WTC11 (cell line): Measurements from ENCODE around the gene AGAP1.

Experiments
- CREM ChIP-seq: sonication (generic); formaldehyde crosslinking; IDR thresholded peaks from 2 replicates; pipeline ENCODE4 v1.8.1; 2022; ENCODE audit warnings: mild to moderate bottlenecking, missing genetic modification reagents, moderate library complexity
- FOXK1 ChIP-seq: sonication (generic); formaldehyde crosslinking; IDR thresholded peaks from 2 replicates; pipeline ENCODE4 v1.8.0; 2022; ENCODE audit warnings: mild to moderate bottlenecking, moderate library complexity, missing genetic modification reagents
- JUN ChIP-seq: sonication (generic); formaldehyde crosslinking; IDR thresholded peaks from 2 replicates; pipeline ENCODE4 v1.8.0; 2023; ENCODE audit warnings: mild to moderate bottlenecking, missing genetic modification reagents
- MAX ChIP-seq: sonication (generic); formaldehyde crosslinking; IDR thresholded peaks from 2 replicates; pipeline ENCODE4 v1.8.0; 2022; ENCODE audit warnings: mild to moderate bottlenecking, missing genetic modification reagents
- NFYB ChIP-seq: sonication (generic); formaldehyde crosslinking; conservative IDR thresholded peaks from 2 replicates; pipeline ENCODE4 v1.8.0; 2022; ENCODE audit warnings: low read depth, missing genetic modification reagents
- NR1H2 ChIP-seq: sonication (generic); formaldehyde crosslinking; IDR thresholded peaks from 2 replicates; pipeline ENCODE4 v1.9.0; 2021; ENCODE audit warnings: mild to moderate bottlenecking, moderate library complexity, missing genetic modification reagents
- OVOL2 ChIP-seq: fragments of 250-450 bp; sonication (Bioruptor Pico); IDR thresholded peaks from 2 replicates; pipeline ENCODE4 v1.9.0; 2021; ENCODE audit warnings: mild to moderate bottlenecking, borderline replicate concordance
- TEAD4 ChIP-seq: sonication (generic); formaldehyde crosslinking; IDR thresholded peaks from 2 replicates; pipeline ENCODE4 v1.8.0; 2022; ENCODE audit warnings: mild to moderate bottlenecking, missing genetic modification reagents
- USF1 ChIP-seq: sonication (generic); formaldehyde crosslinking; IDR thresholded peaks from 2 replicates; pipeline ENCODE4 v1.8.0; 2022; ENCODE audit warnings: mild to moderate bottlenecking, missing genetic modification reagents
- USF2 ChIP-seq: sonication (generic); formaldehyde crosslinking; IDR thresholded peaks from 2 replicates; pipeline ENCODE4 v1.8.1; 2023; ENCODE audit warnings: mild to moderate bottlenecking, missing genetic modification reagents, moderate library complexity
- ZNF121 ChIP-seq: sonication (generic); formaldehyde crosslinking; IDR thresholded peaks from 2 replicates; pipeline ENCODE4 v1.8.0; 2023; ENCODE audit warnings: missing genetic modification reagents
- TF ChIP-seq, protein P1 (sequence below): fragments of 200-600 bp; IDR thresholded peaks from 2 replicates; pipeline ENCODE4 v1.8.0; 2022; ENCODE audit warnings: antibody characterized with exemption
- TF ChIP-seq, protein P2 (sequence below): sonication (generic); formaldehyde crosslinking; IDR thresholded peaks from 2 replicates; pipeline ENCODE4 v1.8.1; 2023; ENCODE audit warnings: mild to moderate bottlenecking, missing genetic modification reagents, moderate library complexity
- TF ChIP-seq, protein P3 (sequence below): sonication (generic); formaldehyde crosslinking; IDR thresholded peaks from 2 replicates; pipeline ENCODE4 v1.8.1; 2022; ENCODE audit warnings: mild to moderate bottlenecking, moderate library complexity, missing genetic modification reagents

GRCh38 chr2:235978022-235978421, 484.2 kb downstream of the AGAP1 start:
- TF ChIP-seq USF1, result no peak
- TF ChIP-seq, protein P1, sequence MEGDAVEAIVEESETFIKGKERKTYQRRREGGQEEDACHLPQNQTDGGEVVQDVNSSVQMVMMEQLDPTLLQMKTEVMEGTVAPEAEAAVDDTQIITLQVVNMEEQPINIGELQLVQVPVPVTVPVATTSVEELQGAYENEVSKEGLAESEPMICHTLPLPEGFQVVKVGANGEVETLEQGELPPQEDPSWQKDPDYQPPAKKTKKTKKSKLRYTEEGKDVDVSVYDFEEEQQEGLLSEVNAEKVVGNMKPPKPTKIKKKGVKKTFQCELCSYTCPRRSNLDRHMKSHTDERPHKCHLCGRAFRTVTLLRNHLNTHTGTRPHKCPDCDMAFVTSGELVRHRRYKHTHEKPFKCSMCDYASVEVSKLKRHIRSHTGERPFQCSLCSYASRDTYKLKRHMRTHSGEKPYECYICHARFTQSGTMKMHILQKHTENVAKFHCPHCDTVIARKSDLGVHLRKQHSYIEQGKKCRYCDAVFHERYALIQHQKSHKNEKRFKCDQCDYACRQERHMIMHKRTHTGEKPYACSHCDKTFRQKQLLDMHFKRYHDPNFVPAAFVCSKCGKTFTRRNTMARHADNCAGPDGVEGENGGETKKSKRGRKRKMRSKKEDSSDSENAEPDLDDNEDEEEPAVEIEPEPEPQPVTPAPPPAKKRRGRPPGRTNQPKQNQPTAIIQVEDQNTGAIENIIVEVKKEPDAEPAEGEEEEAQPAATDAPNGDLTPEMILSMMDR, result no peak
- no peak for TF ChIP-seq CREM (CRISPR knock-in tag)
- TF ChIP-seq FOXK1 (CRISPR knock-in tag), result no peak
- TF ChIP-seq, protein P2, sequence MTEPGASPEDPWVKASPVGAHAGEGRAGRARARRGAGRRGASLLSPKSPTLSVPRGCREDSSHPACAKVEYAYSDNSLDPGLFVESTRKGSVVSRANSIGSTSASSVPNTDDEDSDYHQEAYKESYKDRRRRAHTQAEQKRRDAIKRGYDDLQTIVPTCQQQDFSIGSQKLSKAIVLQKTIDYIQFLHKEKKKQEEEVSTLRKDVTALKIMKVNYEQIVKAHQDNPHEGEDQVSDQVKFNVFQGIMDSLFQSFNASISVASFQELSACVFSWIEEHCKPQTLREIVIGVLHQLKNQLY (CRISPR knock-in tag), result no peak
- no peak for TF ChIP-seq JUN (CRISPR knock-in tag)
- no peak for TF ChIP-seq OVOL2 (CRISPR knock-in tag)
- no peak for TF ChIP-seq NR1H2
- TF ChIP-seq ZNF121 (CRISPR knock-in tag), result no peak
- TF ChIP-seq, protein P3, sequence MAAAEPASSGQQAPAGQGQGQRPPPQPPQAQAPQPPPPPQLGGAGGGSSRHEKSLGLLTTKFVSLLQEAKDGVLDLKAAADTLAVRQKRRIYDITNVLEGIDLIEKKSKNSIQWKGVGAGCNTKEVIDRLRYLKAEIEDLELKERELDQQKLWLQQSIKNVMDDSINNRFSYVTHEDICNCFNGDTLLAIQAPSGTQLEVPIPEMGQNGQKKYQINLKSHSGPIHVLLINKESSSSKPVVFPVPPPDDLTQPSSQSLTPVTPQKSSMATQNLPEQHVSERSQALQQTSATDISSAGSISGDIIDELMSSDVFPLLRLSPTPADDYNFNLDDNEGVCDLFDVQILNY (CRISPR knock-in tag), result no peak
- TF ChIP-seq NFYB, result no peak
- TF ChIP-seq TEAD4, result no peak
- TF ChIP-seq MAX, result no peak
- TF ChIP-seq USF2 (CRISPR knock-in tag), result no peak
